Body of pancreas (tissue), 4 donors: ENCODE measurements around the gene CDH22. TPM values are rescaled to one million over a fixed set of nuclear protein-coding genes. Genes with fewer than 3 reads are reported as not detected.

Experiments
- ATAC-seq: fragments of 150-250 bp; one replicate; pipeline ENCODE4 v1.9.1; 2016
- DNase-seq, 4 donors: peaks; one replicate each; pipeline ENCODE4 v3.0.0-alpha.2; 2019
- H3K27ac ChIP-seq, 4 donors: fragments of 200-600 bp; sonication (generic); 1 replicate in 3 of 4; 2 replicates in 1 of 4; pipeline versions ENCODE4 v1.5.1 to v1.6.1; 2016 to 2019; ENCODE audit warnings: mild to moderate bottlenecking in 1 of 4, mixed read lengths in 1 of 4, moderate library complexity in 1 of 4
- H3K27me3 ChIP-seq, 2 donors: fragments of 200-600 bp; sonication (generic); one replicate each; pipeline ENCODE4 v1.6.0; 2016; ENCODE audit warnings: mild to moderate bottlenecking in 1 of 2
- H3K36me3 ChIP-seq, 2 donors: fragments of 200-600 bp; sonication (generic); replicated peaks in 1 of 2; 2 replicates each; pipeline ENCODE4 v1.5.1; 2016; ENCODE audit warnings: low read depth in 2 of 2; ENCODE audit not compliant: insufficient read depth in 1 of 2
- H3K4me1 ChIP-seq: fragments of 200-600 bp; sonication (generic); one replicate; pipeline ENCODE4 v1.6.0; 2016
- H3K4me3 ChIP-seq, 2 donors: fragments of 200-600 bp; sonication (generic); 1 replicate in 1 of 2; 2 replicates in 1 of 2; pipeline ENCODE4 v1.5.1; 2016 to 2019
- H3K9me3 ChIP-seq, 3 donors: fragments of 200-600 bp; sonication (generic); 1 replicate in 2 of 3; 2 replicates in 1 of 3; pipeline ENCODE4 v1.5.1; 2016
- CTCF ChIP-seq, 7 experiments: fragments of 450-650 bp in 4 of 7; fragments of 200-600 bp in 3 of 7; sonication (generic) in 3 of 7; IDR thresholded peaks; one replicate each; pipeline ENCODE4 v1.5.1; 2016 to 2019; ENCODE audit warnings: antibody characterized with exemption in 7 of 7
- POLR2A ChIP-seq, 3 donors: fragments of 450-650 bp; IDR thresholded peaks; one replicate each; pipeline ENCODE4 v1.6.1; 2016; ENCODE audit warnings: antibody characterized with exemption in 3 of 3, mild to moderate bottlenecking in 2 of 3
- WGBS, 2 donors: methylation state at CpG; one replicate each; pipeline ENCODE4 v1.1.5; 2017; 5-methylcytosine and 5-hydroxymethylcytosine counted together
- intact Hi-C: fragments of 100-400 bp; cut with DNase I; formaldehyde crosslinking; loops from one replicate; pipeline ENCODE4 v1.15.1; 2023
- total RNA-seq, 2 donors: library from RNA; depleted of rRNA; stranded (reverse); fragments of >200 nt; gene quantifications; one replicate each; pipeline ENCODE4 v1.1.0, GENCODE V29; 2016

CDH22 gene
- total RNA-seq, 2 donors from 2014 or later, result 1.3 to 2.1 TPM

GRCh38 chr20:46151936-46152335 lies 156.4 kb downstream of the CDH22 start:
- intact Hi-C loops, result no loop called here
- DNase-seq (peak in 1 of 4 donors; percentile 14), ATAC-seq (no peak)
- H3K9me3 ChIP-seq, result no peaks in the 10 kb centered on the region
- no peaks in the 10 kb centered on the region for H3K27me3 ChIP-seq
- TF ChIP-seq CTCF (IDR thresholded peaks at IDR 0.05) (peak in 3 of 7 experiments; percentile 11 to 14 (median 12)), POLR2A (IDR thresholded peaks at IDR 0.05) (no peak)
- H3K4me3 ChIP-seq, result no peak overlapping the region
- H3K27ac ChIP-seq, result no peak overlapping the region
- H3K36me3 ChIP-seq, result no peaks in the 10 kb centered on the region
- 61 to 79% methylated on average over 4 to 7 of the region's 7 CpGs for WGBS, 2 donors
- no peaks in the 10 kb centered on the region for H3K4me1 ChIP-seq

DNA sequence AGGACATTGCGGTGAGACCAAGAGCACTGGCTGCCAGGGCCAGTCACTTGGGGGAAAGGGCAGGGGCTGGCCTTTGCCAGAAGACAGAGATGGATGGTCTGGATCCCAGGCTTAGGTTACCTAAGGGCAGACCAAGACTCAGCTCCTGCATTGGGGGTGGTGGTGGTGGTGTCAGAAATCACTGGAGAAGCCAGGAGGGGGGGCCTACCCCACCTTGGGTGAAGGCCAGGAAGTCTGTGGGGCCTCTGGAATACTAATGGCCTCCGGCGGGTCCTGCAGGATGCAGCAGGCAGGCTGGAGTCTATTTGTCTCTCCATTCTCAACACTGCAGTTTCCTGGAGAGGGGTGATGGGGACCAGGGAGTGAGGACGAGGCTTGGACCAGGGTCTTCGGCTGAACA lies 157.4 kb downstream of the CDH22 start:
- Histone ChIP-seq H3K4me3 (no peak overlapping the region), H3K27ac (no peak overlapping the region), H3K27me3 (no peaks in the 10 kb centered on the region), H3K36me3 (no peaks in the 10 kb centered on the region), H3K9me3 (no peaks in the 10 kb centered on the region), H3K4me1 (no peaks in the 10 kb centered on the region)
- DNase-seq, result no peak
- no peak for ATAC-seq
- intact Hi-C loops, result no loop called here
- no peak for TF ChIP-seq CTCF (IDR thresholded peaks at IDR 0.05)
- WGBS, 2 donors, result 57 to 63% methylated on average over 5 of the region's 5 CpGs

- TF ChIP-seq CTCF (IDR thresholded peaks at IDR 0.05) (no peak), POLR2A (IDR thresholded peaks at IDR 0.05) (no peak)
- H3K27me3 ChIP-seq, result no peaks in the 10 kb centered on the region
- H3K4me1 ChIP-seq, result no peaks in the 10 kb centered on the region
- DNase-seq, result no peak
- intact Hi-C loops, result no loop called here
- H3K4me3 ChIP-seq, result no peak overlapping the region
- WGBS, 2 donors, result 66 to 75% methylated on average over 13 to 14 of the region's 14 CpGs
- H3K9me3 ChIP-seq, result no peaks in the 10 kb centered on the region
- no peaks in the 10 kb centered on the region for H3K36me3 ChIP-seq
- no peak overlapping the region for H3K27ac ChIP-seq
- no peak for ATAC-seq
Measured at GRCh38 chr20:46148313-46149208, 159.7 kb downstream of the CDH22 start.

GRCh38 chr20:46145713-46146112 lies 162.6 kb downstream of the CDH22 start:
- Histone ChIP-seq H3K4me3 (no peak overlapping the region), H3K4me1 (no peaks in the 10 kb centered on the region), H3K27me3 (no peaks in the 10 kb centered on the region), H3K27ac (no peak overlapping the region), H3K9me3 (no peaks in the 10 kb centered on the region), H3K36me3 (no peaks in the 10 kb centered on the region)
- TF ChIP-seq POLR2A (IDR thresholded peaks at IDR 0.05), result no peak
- no peak for DNase-seq
- intact Hi-C loops, result no loop called here
- ATAC-seq, result no peak
- 40 to 51% methylated on average over 3 of the region's 3 CpGs for WGBS, 2 donors

- H3K27ac ChIP-seq, result no peak overlapping the region
- intact Hi-C loops, result no loop called here
- WGBS, 2 donors, result 79 to 81% methylated on average over 6 to 8 of the region's 8 CpGs
- no peaks in the 10 kb centered on the region for H3K36me3 ChIP-seq
- H3K4me3 ChIP-seq, result no peak overlapping the region
- no peak for DNase-seq
- H3K4me1 ChIP-seq, result peaks cover 6% of the 10 kb centered on the region
- TF ChIP-seq POLR2A (IDR thresholded peaks at IDR 0.05) (no peak), CTCF (IDR thresholded peaks at IDR 0.05) (no peak)
- ATAC-seq, result no peak
- no peaks in the 10 kb centered on the region for H3K9me3 ChIP-seq
- H3K27me3 ChIP-seq, result no peaks in the 10 kb centered on the region
Measured at GRCh38 chr20:46144432-46145025, 163.8 kb downstream of the CDH22 start.
